Mesenchymal stem cell (in vitro differentiated cells and primary cell): Measurements from ENCODE around the gene RGPD6.
"Not testable (repeated sequence)": the region's sequence is repeated elsewhere in the genome, so short reads cannot be mapped to it uniquely, and the experiment has no call there.

Experiments
- DNase-seq: peaks from one replicate; pipeline ENCODE4 v3.0.0-alpha.2; 2013
- H2AFZ ChIP-seq: one replicate; pipeline ENCODE4 v1.6.1; 2013; ENCODE audit warnings: low read depth, mild to moderate bottlenecking, control low read depth, inconsistent platforms, low read length, moderate library complexity
- H2AK5ac ChIP-seq: 2 replicates; pipeline ENCODE4 v1.6.1; 2013; ENCODE audit warnings: low read length, moderate library complexity, mild to moderate bottlenecking, inconsistent platforms; ENCODE audit not compliant: severe bottlenecking
- H2BK120ac ChIP-seq: one replicate; pipeline ENCODE4 v1.6.1; 2013; ENCODE audit warnings: low read depth, mild to moderate bottlenecking, inconsistent platforms, low read length, moderate library complexity
- H2BK12ac ChIP-seq, 2 experiments: one replicate each; pipeline ENCODE4 v1.6.1; 2013; ENCODE audit warnings: inconsistent platforms in 2 of 2, low read length in 2 of 2, mild to moderate bottlenecking in 2 of 2, moderate library complexity in 2 of 2, control low read depth in 1 of 2
- H2BK15ac ChIP-seq: one replicate; pipeline ENCODE4 v1.6.1; 2013; ENCODE audit warnings: mild to moderate bottlenecking, low read depth, inconsistent platforms; ENCODE audit not compliant: poor library complexity, severe bottlenecking
- H2BK5ac ChIP-seq: 2 replicates; pipeline ENCODE4 v1.6.1; 2013; ENCODE audit warnings: low read depth, mild to moderate bottlenecking, low read length, control low read depth, inconsistent platforms; ENCODE audit not compliant: poor library complexity, severe bottlenecking
- H3K14ac ChIP-seq, 2 experiments: one replicate each; pipeline ENCODE4 v1.6.1; 2013; ENCODE audit warnings: inconsistent platforms in 2 of 2, low read length in 2 of 2, control low read depth in 1 of 2, mild to moderate bottlenecking in 1 of 2, moderate library complexity in 1 of 2
- H3K18ac ChIP-seq, 2 experiments: one replicate each; pipeline ENCODE4 v1.6.1; 2013; ENCODE audit warnings: inconsistent platforms in 2 of 2, low read length in 2 of 2, control low read depth in 1 of 2, low read depth in 1 of 2, mild to moderate bottlenecking in 1 of 2
- H3K23ac ChIP-seq, 2 experiments: one replicate each; pipeline ENCODE4 v1.6.1; 2013; ENCODE audit warnings: inconsistent platforms in 2 of 2, low read length in 2 of 2, mild to moderate bottlenecking in 2 of 2, moderate library complexity in 2 of 2, control low read depth in 1 of 2
- H3K27ac ChIP-seq: 2 replicates; pipeline ENCODE4 v1.5.1; 2013; ENCODE audit warnings: mild to moderate bottlenecking, moderate library complexity, low read length, control low read depth, inconsistent platforms; ENCODE audit not compliant: poor library complexity, severe bottlenecking
- H3K27me3 ChIP-seq, 2 experiments: 2 replicates each; pipeline versions ENCODE4 v1.6.1 to v1.7.0; 2013; ENCODE audit warnings: low read length in 2 of 2, mild to moderate bottlenecking in 2 of 2, moderate library complexity in 2 of 2, control low read depth in 1 of 2, inconsistent platforms in 1 of 2; ENCODE audit not compliant: control insufficient read depth in 1 of 2, insufficient read depth in 1 of 2
- H3K36me3 ChIP-seq, 2 experiments: 2 replicates each; pipeline versions ENCODE4 v1.6.1 to v1.7.0; 2013; ENCODE audit warnings: low read length in 2 of 2, control low read depth in 1 of 2, inconsistent platforms in 1 of 2, low read depth in 1 of 2, mild to moderate bottlenecking in 1 of 2; ENCODE audit not compliant: insufficient read depth in 2 of 2, control insufficient read depth in 1 of 2
- H3K4ac ChIP-seq, 2 experiments: one replicate each; pipeline ENCODE4 v1.6.1; 2013; ENCODE audit warnings: inconsistent platforms in 2 of 2, low read length in 2 of 2, mild to moderate bottlenecking in 2 of 2, moderate library complexity in 2 of 2, control low read depth in 1 of 2, low read depth in 1 of 2
- H3K4me1 ChIP-seq: 2 replicates; pipeline ENCODE4 v1.6.1; 2013; ENCODE audit warnings: low read depth, low read length, control low read depth; ENCODE audit not compliant: control insufficient read depth, insufficient read depth
- H3K4me2 ChIP-seq: 2 replicates; pipeline ENCODE4 v1.6.1; 2013; ENCODE audit warnings: low read length, mild to moderate bottlenecking, inconsistent platforms; ENCODE audit not compliant: poor library complexity, severe bottlenecking
- H3K4me3 ChIP-seq, 2 experiments: 2 replicates each; pipeline versions ENCODE4 v1.5.1 to v1.7.0; 2013; ENCODE audit warnings: low read length in 2 of 2, mild to moderate bottlenecking in 2 of 2, control low read depth in 1 of 2, low read depth in 1 of 2; ENCODE audit not compliant: insufficient read depth in 1 of 2
- H3K79me1 ChIP-seq: replicated peaks from 2 replicates; pipeline ENCODE4 v1.6.1; 2013; ENCODE audit warnings: mild to moderate bottlenecking, control low read depth, low read length, inconsistent platforms; ENCODE audit not compliant: poor library complexity, severe bottlenecking
- H3K9ac ChIP-seq: 2 replicates; pipeline ENCODE4 v1.7.0; 2013; ENCODE audit warnings: mild to moderate bottlenecking, low read length, moderate library complexity
- H3K9me3 ChIP-seq: 2 replicates; pipeline ENCODE4 v1.7.0; 2013; ENCODE audit warnings: mild to moderate bottlenecking, low read length; ENCODE audit not compliant: control insufficient read depth
- H4K8ac ChIP-seq: one replicate; pipeline ENCODE4 v1.6.1; 2013; ENCODE audit warnings: inconsistent platforms, mild to moderate bottlenecking, low read length, moderate library complexity
- H4K91ac ChIP-seq: one replicate; pipeline ENCODE4 v1.6.1; 2013; ENCODE audit warnings: mild to moderate bottlenecking, low read length, inconsistent platforms
- WGBS: methylation state at CpG from one replicate; pipeline ENCODE4 v1.1.7; 2013; ENCODE audit warnings: mixed read lengths; 5-methylcytosine and 5-hydroxymethylcytosine counted together

The RGPD6 gene

DNA sequence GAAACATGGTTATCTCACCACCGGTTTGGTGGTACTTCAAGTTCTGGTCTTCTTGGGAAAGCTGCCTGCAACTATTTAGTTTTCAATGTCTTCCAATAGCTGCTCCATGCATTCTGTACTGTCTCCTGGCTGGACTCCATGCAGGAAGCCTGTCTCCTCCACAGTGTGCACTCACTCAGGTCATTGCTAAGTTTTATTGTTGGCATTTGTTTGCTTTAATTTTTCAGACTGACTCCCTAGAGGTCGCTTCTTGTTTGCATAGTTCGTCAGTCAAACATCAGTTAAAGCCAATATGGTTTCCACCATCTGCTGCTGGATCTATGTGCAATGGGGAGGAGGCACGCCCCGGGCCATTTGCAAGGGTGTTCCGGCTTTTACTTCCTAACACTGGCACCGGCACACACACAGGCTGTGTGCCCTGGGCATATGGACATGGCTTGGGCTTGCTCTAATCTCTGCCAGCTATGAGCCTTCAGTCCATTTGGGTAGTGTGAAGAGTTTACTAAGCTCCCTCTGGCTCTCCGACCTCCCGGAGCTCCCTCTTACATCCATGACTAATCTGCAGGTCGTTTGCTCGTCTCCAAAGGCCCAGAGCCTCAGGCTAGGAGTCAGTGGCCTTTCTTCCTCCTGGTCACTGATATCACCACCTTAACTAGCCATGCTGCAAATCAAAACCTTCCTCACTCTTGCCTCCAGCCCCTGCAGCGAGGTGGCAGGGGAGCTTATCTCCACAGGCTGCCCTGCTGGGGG is 2.4 kb upstream of the RGPD6 start:
- H3K79me1 ChIP-seq, H3K4me2 ChIP-seq, H4K91ac ChIP-seq, H3K23ac ChIP-seq, H3K9me3 ChIP-seq, H3K27ac ChIP-seq, H3K4me3 ChIP-seq, H2BK5ac ChIP-seq, DNase-seq, H2AFZ ChIP-seq, H2AK5ac ChIP-seq, H3K27me3 ChIP-seq, H3K14ac ChIP-seq, H2BK15ac ChIP-seq, H3K18ac ChIP-seq, H2BK12ac ChIP-seq, H3K9ac ChIP-seq, H3K36me3 ChIP-seq, H3K4ac ChIP-seq, H3K4me1 ChIP-seq, H4K8ac ChIP-seq, H2BK120ac ChIP-seq: not testable (repeated sequence)
- no CpG with 5 or more reads among the region's 12 CpGs for WGBS

DNA sequence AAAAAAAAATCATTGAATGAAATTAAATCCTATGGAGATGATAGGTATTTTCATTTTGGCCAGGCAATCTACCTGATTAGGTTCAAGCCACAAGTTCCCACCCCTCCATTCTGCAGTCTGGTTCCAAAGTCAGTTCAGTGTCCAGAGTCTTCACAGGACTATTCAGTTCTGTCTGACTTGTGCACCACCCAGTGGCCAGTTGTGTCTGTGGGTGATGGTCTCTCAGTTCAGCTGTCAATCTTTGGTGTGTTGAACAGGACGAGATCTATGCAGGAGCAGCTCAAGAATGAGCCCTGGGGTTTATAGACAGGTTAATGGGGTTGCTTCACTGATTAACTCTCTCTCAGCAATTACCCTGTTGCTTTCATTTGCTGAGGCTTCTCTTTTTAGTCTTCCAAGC is 1.4 kb upstream of the RGPD6 start:
- H3K4ac ChIP-seq, H4K8ac ChIP-seq, H3K4me3 ChIP-seq, H3K27me3 ChIP-seq, H3K79me1 ChIP-seq, H3K23ac ChIP-seq, H3K14ac ChIP-seq, H3K4me1 ChIP-seq, H4K91ac ChIP-seq, H2BK15ac ChIP-seq, H2AFZ ChIP-seq, H3K4me2 ChIP-seq, H3K27ac ChIP-seq, H2BK120ac ChIP-seq, DNase-seq, H3K9ac ChIP-seq, H2BK5ac ChIP-seq, H2BK12ac ChIP-seq, H2AK5ac ChIP-seq, H3K9me3 ChIP-seq, H3K18ac ChIP-seq, H3K36me3 ChIP-seq: not testable (repeated sequence)
- no CpG with 5 or more reads among the region's 1 CpG for WGBS

DNA sequence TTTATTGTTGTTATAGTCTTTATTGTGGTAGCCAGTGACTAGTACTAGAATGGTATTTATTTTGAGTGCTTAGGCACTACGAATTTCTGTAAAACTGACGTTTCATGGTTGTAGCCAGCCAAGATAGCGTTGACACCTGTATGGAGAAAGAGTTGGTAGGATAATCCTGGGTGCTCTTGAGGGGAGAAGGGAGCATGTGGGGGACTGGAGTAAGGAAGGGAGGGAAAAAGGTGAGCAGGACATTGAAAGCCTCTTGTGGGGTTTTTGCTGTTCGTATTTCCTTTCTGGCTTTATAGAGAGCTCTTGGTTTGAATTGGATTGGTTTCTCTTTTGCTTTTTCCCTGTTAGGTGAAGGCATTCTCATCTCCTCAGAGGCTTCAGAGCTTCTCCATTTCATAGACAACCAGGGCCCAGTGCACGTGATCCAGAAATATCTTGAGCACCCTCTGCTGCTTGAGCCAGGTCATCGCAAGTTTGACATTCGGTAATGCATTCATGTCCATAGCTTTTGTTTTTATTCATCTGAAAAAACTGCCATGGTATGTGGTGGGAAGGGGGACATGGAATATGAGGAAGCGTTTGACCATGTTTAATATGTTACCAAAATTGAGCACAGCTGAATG is 77.2 kb downstream of the RGPD6 start:
- DNase-seq, H3K4me2 ChIP-seq, H2BK5ac ChIP-seq, H2BK12ac ChIP-seq, H3K4ac ChIP-seq, H4K91ac ChIP-seq, H3K9ac ChIP-seq, H3K9me3 ChIP-seq, H4K8ac ChIP-seq, H2AFZ ChIP-seq, H3K36me3 ChIP-seq, H2AK5ac ChIP-seq, H2BK15ac ChIP-seq, H3K27me3 ChIP-seq, H3K4me1 ChIP-seq, H3K79me1 ChIP-seq, H3K14ac ChIP-seq, H2BK120ac ChIP-seq, H3K18ac ChIP-seq, H3K27ac ChIP-seq, H3K23ac ChIP-seq, H3K4me3 ChIP-seq: not testable (repeated sequence)
- WGBS, result no CpG with 5 or more reads among the region's 8 CpGs

DNA sequence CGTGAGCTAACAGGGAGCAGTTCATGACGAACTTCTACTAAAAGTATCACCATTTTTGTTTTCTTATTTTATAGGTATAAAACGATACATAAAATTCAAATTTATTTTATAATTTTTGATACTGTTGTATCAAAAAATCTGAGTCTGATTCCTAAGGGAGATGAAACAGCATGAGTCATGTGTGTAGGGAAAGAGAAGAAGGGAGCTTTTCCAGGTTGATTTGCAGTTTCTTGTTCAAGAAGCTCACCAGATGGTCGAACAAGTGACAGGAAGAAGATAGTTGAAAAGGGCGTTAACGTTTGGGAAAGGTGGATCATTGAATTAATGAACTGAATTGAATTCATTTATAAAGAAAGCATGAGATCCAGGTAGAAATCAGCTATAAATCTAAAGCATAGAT is 81.0 kb downstream of the RGPD6 start:
- not testable (repeated sequence) for H3K14ac ChIP-seq, H2BK12ac ChIP-seq, H4K91ac ChIP-seq, H3K4me2 ChIP-seq, H3K9ac ChIP-seq, H3K79me1 ChIP-seq, H2AFZ ChIP-seq, H3K27me3 ChIP-seq, H3K9me3 ChIP-seq, H3K4me1 ChIP-seq, H3K4ac ChIP-seq, H3K36me3 ChIP-seq, H2BK5ac ChIP-seq, H2BK15ac ChIP-seq, H2AK5ac ChIP-seq, H2BK120ac ChIP-seq, H4K8ac ChIP-seq, H3K23ac ChIP-seq, DNase-seq, H3K4me3 ChIP-seq, H3K27ac ChIP-seq, H3K18ac ChIP-seq
- whole genome bisulfite sequencing, result no CpG with 5 or more reads among the region's 6 CpGs
